Endodermal cell (in vitro differentiated cells): Measurements from ENCODE around the gene MID2. TPM values are rescaled to one million over a fixed set of nuclear protein-coding genes. Genes with fewer than 3 reads are reported as not detected.

Experiments used
- DNase-seq: peaks from one replicate; pipeline ENCODE4 v3.0.0-alpha.2; 2017
- H3K27ac ChIP-seq: 2 replicates; pipeline ENCODE4 v1.5.1; 2013; ENCODE audit warnings: mild to moderate bottlenecking, low read depth, low read length, moderate library complexity
- H3K27me3 ChIP-seq: 2 replicates; pipeline ENCODE4 v1.6.1; 2013; ENCODE audit warnings: mild to moderate bottlenecking, low read length, moderate library complexity; ENCODE audit not compliant: insufficient read depth, control insufficient read depth, poor library complexity, severe bottlenecking
- H3K36me3 ChIP-seq: 2 replicates; pipeline ENCODE4 v1.7.0; 2013; ENCODE audit warnings: mild to moderate bottlenecking, low read length, moderate library complexity; ENCODE audit not compliant: control insufficient read depth, insufficient read depth
- H3K4me1 ChIP-seq: one replicate; pipeline ENCODE4 v1.7.0; 2013; ENCODE audit warnings: low read length; ENCODE audit not compliant: control insufficient read depth, insufficient read depth
- H3K4me3 ChIP-seq: 2 replicates; pipeline ENCODE4 v1.5.1; 2013; ENCODE audit warnings: mild to moderate bottlenecking, low read length, moderate library complexity
- H3K9ac ChIP-seq: 2 replicates; pipeline ENCODE4 v1.6.1; 2013; ENCODE audit warnings: mild to moderate bottlenecking, low read length, moderate library complexity; ENCODE audit not compliant: poor library complexity, severe bottlenecking; ENCODE audit errors: extremely low read depth
- H3K9me3 ChIP-seq: 2 replicates; pipeline ENCODE4 v1.6.1; 2013; ENCODE audit warnings: mild to moderate bottlenecking, low read length, moderate library complexity; ENCODE audit not compliant: control insufficient read depth
- H3K27ac Mint-ChIP-seq: 2 replicates; pipeline ENCODE4 v1.8.0; 2020; ENCODE audit warnings: mixed read lengths
- H3K27me3 Mint-ChIP-seq: 2 replicates; pipeline ENCODE4 v1.8.0; 2021; ENCODE audit warnings: mild to moderate bottlenecking, mixed read lengths; ENCODE audit not compliant: insufficient read depth
- H3K36me3 Mint-ChIP-seq: 2 replicates; pipeline ENCODE4 v1.8.0; 2020; ENCODE audit warnings: low read depth, mixed read lengths
- H3K4me1 Mint-ChIP-seq: 2 replicates; pipeline ENCODE4 v1.8.0; 2020; ENCODE audit warnings: mixed read lengths
- H3K4me3 Mint-ChIP-seq: 2 replicates; pipeline ENCODE4 v1.8.0; 2020; ENCODE audit warnings: mild to moderate bottlenecking, moderate library complexity, mixed read lengths
- H3K9me3 Mint-ChIP-seq: 2 replicates; pipeline ENCODE4 v1.8.0; 2020; ENCODE audit warnings: mild to moderate bottlenecking, mixed read lengths
- WGBS, 2 experiments: methylation state at CpG; one replicate each; pipeline versions ENCODE4 v1.1.5 to v1.1.7; 2013; ENCODE audit warnings: missing lambda C conversion rate in 2 of 2, mixed read lengths in 1 of 2; ENCODE audit not compliant: insufficient coverage in 1 of 2, insufficient read length in 1 of 2; 5-methylcytosine and 5-hydroxymethylcytosine counted together
- total RNA-seq, 2 donors: library from RNA; stranded (reverse); fragmentation: NEBNext Ultra II Directional in 1 of 2; extraction: Animal tissue kit (Norgen Biotek cat#: 25700) in 1 of 2; gene quantifications; 2 replicates in 1 of 2; 3 replicates in 1 of 2; pipeline ENCODE4 v1.2.1, GENCODE V29; 2021
- TF ChIP-seq, protein P1 (sequence below): fragments of 200-600 bp; sonication (generic); conservative IDR thresholded peaks from 2 replicates; pipeline ENCODE4 v1.5.0; 2021; ENCODE audit warnings: antibody characterized with exemption, mild to moderate bottlenecking

MID2 gene
- total RNA-seq, 2 donors from 2014 or later: 5.2 to 10.0 TPM

DNA sequence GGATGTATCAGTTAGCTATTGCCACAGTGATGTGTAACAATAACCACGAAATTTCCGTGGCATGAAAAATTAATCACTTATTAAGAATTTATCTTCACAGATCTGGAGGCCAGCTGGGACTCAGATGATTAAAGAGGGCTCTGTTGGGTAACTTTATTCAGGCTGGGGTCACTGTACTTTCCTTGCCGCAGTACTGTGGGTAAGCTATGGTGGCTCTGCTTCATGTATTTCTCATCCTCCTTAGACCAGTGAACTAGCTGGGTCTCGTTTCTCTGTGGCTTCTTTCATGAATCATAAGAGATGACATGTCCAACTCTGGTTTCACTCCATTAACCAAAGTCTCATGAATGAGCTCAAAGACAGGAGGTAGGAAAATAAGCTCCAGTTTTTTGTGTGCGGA is 143.0 kb downstream of the MID2 start:
- H3K9me3 Mint-ChIP-seq: peaks cover 19% of the 10 kb centered on the region
- WGBS, 2 experiments: 95% methylated on average over 2 of the region's 5 CpGs; no CpG with 5 or more reads in 1 of the 2 experiments
- no peaks in the 10 kb centered on the region for H3K27me3 ChIP-seq
- no peaks in the 10 kb centered on the region for H3K4me1 ChIP-seq
- H3K9ac ChIP-seq: no peak overlapping the region
- H3K36me3 Mint-ChIP-seq: no peaks in the 10 kb centered on the region
- H3K27ac Mint-ChIP-seq: no peak overlapping the region
- H3K4me3 ChIP-seq: no peak overlapping the region
- H3K9me3 ChIP-seq: no peaks in the 10 kb centered on the region
- no peak for DNase-seq
- no peak overlapping the region for H3K4me3 Mint-ChIP-seq
- H3K4me1 Mint-ChIP-seq: no peaks in the 10 kb centered on the region
- H3K36me3 ChIP-seq: no peaks in the 10 kb centered on the region
- no peak overlapping the region for H3K27ac ChIP-seq
- H3K27me3 Mint-ChIP-seq: no peaks in the 10 kb centered on the region
- TF ChIP-seq, protein P1, sequence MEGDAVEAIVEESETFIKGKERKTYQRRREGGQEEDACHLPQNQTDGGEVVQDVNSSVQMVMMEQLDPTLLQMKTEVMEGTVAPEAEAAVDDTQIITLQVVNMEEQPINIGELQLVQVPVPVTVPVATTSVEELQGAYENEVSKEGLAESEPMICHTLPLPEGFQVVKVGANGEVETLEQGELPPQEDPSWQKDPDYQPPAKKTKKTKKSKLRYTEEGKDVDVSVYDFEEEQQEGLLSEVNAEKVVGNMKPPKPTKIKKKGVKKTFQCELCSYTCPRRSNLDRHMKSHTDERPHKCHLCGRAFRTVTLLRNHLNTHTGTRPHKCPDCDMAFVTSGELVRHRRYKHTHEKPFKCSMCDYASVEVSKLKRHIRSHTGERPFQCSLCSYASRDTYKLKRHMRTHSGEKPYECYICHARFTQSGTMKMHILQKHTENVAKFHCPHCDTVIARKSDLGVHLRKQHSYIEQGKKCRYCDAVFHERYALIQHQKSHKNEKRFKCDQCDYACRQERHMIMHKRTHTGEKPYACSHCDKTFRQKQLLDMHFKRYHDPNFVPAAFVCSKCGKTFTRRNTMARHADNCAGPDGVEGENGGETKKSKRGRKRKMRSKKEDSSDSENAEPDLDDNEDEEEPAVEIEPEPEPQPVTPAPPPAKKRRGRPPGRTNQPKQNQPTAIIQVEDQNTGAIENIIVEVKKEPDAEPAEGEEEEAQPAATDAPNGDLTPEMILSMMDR: no peak

DNA sequence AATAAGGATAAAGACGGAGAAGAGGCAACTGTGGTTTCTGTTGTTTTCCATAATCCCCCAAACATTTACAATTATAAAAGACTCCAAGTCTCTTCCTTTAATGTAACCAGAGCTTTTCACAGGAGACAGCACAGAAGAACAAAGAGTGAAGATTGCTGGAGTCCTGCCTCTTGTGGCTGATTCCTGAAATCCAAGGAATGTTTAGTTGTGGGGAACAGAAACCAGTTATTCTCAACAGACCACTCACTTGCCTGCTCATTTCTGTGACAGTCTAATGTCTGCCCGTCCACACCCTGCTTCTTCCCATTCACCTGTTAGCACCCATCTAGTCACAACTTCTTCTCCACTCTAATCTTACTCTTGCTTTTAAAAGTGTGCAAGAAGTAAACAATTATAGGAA is 144.4 kb downstream of the MID2 start:
- H3K27ac ChIP-seq: no peak overlapping the region
- TF ChIP-seq, protein P1: peak; percentile 43
- no peaks in the 10 kb centered on the region for H3K27me3 ChIP-seq
- H3K36me3 Mint-ChIP-seq: no peaks in the 10 kb centered on the region
- no peaks in the 10 kb centered on the region for H3K4me1 Mint-ChIP-seq
- no peaks in the 10 kb centered on the region for H3K4me1 ChIP-seq
- no peak overlapping the region for H3K27ac Mint-ChIP-seq
- no peaks in the 10 kb centered on the region for H3K27me3 Mint-ChIP-seq
- H3K9me3 Mint-ChIP-seq: peaks cover 11% of the 10 kb centered on the region
- no peak for DNase-seq
- H3K4me3 Mint-ChIP-seq: no peak overlapping the region
- no peaks in the 10 kb centered on the region for H3K9me3 ChIP-seq
- H3K9ac ChIP-seq: no peak overlapping the region
- no peaks in the 10 kb centered on the region for H3K36me3 ChIP-seq
- H3K4me3 ChIP-seq: no peak overlapping the region
- 50% methylated on average over 1 of the region's 2 CpGs; no CpG with 5 or more reads in 1 of the 2 experiments for WGBS, 2 experiments

DNA sequence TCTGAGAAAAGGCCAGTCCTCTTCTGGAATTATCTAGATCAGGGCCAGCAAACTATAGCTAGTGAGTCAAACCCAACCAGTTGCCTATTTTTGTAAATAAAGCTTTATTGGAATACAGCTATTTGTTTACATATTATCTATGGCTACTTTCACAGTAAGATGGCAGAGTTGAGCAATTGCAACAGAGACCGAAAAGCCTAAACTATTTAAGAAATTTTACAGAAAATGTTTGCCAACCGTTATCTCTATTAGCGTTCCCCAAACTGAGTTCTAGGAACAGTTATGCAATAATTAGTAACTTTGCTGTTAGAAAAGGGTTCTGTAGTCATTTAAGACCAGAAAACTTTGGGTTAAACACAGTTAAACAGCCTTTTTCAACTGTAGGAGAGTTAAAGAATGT is 146.0 kb downstream of the MID2 start:
- Mint-ChIP-seq H3K9me3 (peaks cover 11% of the 10 kb centered on the region), H3K27ac (no peak overlapping the region), H3K4me3 (no peak overlapping the region), H3K27me3 (no peaks in the 10 kb centered on the region), H3K36me3 (peaks cover 2% of the 10 kb centered on the region), H3K4me1 (no peaks in the 10 kb centered on the region)
- TF ChIP-seq, protein P1: no peak
- Histone ChIP-seq H3K27me3 (no peaks in the 10 kb centered on the region), H3K4me1 (no peaks in the 10 kb centered on the region), H3K4me3 (no peak overlapping the region), H3K27ac (no peak overlapping the region), H3K36me3 (no peaks in the 10 kb centered on the region), H3K9me3 (no peaks in the 10 kb centered on the region), H3K9ac (no peak overlapping the region)
- 100% methylated on average over 2 to 3 of the region's 3 CpGs for WGBS, 2 experiments
- DNase-seq: no peak

Other genes starting within 250 kb of the MID2 start
- gene PRPS1, start 197.4 kb upstream of the MID2 start, total RNA-seq: 10 to 100 TPM; 51.6 to 62.7 TPM
- gene TSC22D3, start 50.1 kb upstream of the MID2 start, total RNA-seq: 10 to 100 TPM in 1 of 2 donors, 1 to 10 TPM in 1; 9.9 to 10.5 TPM
- gene NCBP2L, start 48.1 kb upstream of the MID2 start, total RNA-seq: not detected
- not detected for gene TEX13B, start 156.5 kb downstream of the MID2 start, total RNA-seq
- gene VSIG1, start 219.2 kb downstream of the MID2 start, total RNA-seq: 1 to 10 TPM in 1 of 2 donors, under 1 TPM in 1; 0.38 to 1.0 TPM